GM19438 (cell line): ENCODE results near the gene IHH.

Source experiments
- ATAC-seq: cut with Tn5 transposase; IDR thresholded peaks from one replicate; pipeline ENCODE4 v1.9.1; 2021; ENCODE audit warnings: low read depth; ENCODE audit not compliant: unreplicated experiment

The IHH gene

DNA sequence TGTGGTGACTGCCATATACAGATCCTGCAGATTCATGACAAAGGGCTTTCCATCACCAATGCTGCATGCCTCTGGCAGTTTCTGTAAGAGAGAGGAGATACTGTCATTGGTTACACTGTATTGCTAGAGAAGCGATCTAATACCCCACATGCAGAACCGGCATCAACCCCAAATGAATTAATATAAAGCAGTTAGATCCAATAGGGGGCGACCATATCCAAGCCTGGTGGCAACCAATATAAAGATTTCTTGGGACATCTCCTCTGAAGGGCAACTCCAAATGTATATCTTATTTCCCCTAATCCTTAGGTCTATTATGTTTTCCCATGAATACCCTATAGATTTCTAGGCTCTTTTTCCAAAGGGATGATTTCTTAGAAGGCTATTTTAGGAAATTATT, 17.4 kb upstream of the IHH start:
- no peak for ATAC-seq

DNA sequence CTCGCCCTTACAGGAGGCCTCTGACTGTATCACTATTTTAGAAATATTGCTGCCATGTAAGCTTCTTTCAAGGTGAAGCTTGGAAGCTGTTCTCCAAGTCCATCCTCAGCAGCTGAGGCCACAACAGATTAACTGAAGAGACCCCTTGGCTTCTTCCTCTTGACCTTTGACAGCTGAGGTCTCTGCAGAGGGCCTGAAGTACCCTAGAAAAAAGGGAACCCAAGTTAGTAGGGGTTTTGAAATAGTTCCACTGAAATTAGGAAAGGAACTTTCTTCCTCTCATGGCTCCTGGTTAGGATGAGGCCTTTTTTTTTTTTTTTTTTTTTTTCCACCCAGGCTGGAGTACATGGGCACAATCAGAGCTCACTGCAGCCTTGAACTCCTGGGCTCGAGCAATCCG, 15.5 kb upstream of the IHH start:
- ATAC-seq, result no peak

DNA sequence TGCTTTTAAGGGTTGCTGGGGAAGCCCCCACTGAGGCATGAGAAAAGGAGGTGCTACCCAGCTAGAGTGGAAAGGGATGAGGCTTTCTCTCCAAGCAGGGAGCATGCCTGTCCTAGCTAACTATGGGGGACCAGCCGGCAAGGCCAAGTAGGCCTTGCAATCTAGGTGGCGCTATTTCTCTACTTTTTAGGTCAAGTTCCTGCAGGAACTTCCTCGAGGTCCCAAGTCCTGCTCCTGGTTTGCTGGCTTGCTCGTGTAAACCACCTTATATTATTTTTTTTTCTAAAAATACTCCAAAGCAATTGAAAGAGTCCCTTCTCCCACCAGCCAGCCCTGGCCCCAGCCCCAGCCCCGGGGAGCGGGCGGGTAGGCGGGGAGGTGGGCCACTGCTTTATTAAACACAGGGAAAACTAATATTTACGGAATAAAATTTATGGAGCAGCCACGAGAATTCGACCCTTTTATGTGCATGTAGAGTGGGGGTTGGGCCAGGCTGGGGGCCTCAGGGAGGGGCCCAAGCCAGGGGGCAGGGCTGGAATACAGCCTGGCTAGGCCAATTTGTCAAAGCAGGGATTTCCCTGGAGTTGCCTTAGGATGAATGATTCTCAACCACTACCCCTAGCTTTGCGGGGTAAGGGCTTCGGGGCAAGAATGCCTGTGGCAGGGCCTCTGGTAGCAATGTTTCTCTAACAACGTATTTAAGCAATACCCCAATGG, 12.8 kb upstream of the IHH start:
- ATAC-seq, result no peak

DNA sequence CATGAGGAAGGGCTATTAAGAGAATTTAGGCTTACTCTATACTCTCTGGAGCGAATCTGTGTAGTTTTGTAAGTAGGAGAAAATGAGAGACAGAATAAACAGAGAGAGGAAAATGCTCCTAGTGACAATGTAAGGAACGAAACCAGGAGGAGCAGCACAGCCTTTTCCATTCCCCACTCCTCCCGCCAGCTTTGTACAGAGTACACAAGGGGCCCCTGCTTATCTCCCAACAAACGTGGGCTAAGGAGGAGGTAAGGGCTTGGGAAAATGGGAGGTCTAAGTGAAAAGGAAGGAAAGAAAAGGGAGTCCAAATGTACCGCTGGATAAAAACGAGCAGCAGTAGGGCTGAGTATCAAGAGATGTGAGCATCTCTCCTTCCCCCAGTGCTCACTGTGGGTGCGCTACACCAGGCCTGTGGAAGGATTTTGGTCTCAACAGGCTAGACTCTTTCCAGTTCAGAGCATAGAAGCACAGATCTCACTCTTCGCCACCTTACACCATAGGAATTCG, 12.1 kb upstream of the IHH start:
- no peak for ATAC-seq

DNA sequence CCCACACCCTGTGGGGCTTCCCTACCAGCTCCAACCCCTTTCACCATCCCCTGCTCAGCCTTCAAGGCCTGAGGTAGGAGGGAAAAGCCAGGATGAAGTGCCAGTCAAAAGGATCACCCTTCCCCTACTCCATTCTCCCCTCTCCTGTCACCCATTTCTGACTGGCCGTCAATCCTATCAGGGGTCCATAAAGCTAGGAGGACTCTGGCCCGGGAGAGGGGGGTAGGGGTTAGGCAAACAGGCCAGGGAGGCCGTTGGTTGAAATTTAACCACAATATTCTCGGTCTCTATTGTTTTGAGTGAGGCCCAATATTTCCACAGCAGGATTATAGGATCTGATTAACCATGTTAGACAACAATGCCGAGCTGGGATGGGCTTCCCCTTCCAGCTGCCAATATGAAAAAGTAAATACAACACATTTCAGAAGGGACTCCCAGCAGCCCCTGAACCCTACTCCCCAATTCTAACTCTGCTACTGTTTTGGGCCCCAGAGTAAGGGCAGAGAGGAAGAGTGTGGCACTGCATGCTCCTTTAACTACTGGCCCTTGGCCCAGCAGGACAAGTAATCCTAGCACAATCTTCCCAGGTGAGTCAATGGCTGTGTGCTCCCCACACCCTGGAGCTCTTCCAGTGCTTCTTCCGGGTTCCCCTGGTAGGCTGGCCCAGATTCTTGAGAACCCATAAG, 10.6 kb upstream of the IHH start:
- no peak for ATAC-seq

DNA sequence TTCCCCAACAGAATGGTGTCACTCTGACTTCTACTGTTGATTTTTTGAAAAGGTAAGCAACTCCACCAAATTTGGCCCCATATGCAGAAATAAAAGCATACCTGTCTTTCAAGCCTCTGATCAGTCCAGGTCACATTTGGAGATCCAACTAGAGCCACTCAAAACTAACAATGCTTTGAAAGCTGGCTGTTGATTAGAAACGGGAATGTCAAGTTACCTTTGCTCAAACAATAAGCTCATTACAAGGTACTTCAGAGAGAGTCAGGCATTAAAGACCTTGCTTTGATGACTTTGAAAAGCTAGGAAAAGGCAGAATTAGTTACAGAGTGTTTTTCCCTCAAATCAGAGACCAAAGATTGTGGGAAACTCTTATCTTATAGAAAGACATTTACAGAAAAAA, 4.8 kb upstream of the IHH start:
- ATAC-seq, result no peak

DNA sequence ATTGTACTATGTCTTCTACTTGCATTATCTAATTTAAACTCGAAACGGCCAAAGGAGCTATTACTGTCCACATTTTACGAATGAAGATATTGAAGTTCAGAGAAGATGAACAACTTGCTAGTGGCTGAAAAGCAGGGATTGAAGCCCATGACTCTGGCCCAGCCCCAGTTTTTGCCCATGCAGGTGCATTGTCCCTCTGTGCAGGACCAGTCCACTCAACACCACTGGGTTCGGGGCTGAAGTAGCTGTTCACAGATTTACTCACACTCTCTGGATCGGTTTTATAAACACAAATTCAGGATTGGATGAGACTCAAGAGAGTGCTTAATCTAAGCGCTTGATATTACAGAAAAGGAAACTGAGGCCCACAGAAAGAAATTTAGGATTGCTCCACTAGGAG, 1.4 kb upstream of the IHH start:
- ATAC-seq, result no peak

DNA sequence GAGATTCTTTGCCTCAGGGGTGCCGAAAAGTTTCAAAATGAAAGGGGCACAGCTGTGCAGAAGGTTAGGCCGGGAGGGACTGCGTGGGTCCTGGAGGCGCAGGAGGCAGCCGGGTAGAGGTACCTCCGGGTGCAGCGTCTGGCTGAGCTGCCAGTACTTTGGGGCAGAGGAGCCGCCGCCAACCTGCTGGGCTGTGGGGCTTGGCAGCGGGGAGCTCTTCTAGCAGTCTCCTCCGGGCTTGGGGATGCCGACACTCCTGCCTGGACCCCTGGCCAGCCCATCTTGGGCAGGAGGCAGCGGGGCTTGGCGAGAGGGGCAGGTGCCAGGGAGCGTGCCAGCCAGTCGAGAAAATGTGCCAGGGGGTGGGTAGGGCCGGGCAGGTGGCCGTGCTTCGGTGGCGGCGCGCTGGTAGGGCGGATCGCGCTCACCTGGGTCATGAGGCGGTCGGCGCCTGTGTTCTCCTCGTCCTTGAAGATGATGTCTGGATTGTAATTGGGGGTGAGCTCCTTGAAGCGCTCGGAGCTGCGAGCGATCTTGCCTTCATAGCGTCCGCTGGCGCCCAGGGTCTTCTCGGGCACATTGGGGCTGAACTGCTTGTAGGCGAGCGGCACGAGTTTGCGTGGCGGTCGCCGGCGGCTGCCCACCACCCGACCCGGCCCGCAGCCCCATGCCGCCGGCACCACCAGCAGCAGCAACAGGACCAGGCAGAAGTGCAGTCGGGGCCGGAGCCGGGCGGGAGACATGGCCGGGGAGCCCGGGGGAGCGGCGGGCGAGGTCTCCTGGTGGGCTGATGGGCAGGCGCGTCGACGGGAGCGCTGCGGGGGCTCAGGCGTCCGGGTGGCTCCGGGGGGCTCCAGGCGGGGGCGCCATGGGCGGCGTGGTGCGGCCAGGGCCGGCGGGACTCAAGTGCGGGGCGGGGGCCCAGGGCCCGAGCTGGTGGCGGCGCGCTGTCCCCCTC, 717 bp downstream of the IHH start:
- no peak for ATAC-seq

DNA sequence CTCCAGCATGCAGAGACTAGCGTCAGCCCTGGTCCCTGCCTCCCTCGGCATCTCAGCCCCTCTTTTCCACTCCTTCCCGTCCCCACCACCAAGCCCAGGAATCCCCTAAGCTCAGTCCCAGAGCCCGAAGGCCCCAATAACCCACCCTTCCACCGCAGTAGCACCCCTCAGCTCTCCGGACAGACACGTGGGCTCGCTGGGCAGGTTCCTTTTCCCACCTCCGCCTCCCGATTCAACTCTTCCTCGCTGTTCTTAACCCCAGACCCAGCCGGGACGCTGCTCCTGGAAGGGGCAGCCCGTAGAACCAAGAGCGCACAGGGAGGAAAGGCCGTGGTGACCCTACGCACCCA, 1.4 kb downstream of the IHH start:
- ATAC-seq, result no peak

DNA sequence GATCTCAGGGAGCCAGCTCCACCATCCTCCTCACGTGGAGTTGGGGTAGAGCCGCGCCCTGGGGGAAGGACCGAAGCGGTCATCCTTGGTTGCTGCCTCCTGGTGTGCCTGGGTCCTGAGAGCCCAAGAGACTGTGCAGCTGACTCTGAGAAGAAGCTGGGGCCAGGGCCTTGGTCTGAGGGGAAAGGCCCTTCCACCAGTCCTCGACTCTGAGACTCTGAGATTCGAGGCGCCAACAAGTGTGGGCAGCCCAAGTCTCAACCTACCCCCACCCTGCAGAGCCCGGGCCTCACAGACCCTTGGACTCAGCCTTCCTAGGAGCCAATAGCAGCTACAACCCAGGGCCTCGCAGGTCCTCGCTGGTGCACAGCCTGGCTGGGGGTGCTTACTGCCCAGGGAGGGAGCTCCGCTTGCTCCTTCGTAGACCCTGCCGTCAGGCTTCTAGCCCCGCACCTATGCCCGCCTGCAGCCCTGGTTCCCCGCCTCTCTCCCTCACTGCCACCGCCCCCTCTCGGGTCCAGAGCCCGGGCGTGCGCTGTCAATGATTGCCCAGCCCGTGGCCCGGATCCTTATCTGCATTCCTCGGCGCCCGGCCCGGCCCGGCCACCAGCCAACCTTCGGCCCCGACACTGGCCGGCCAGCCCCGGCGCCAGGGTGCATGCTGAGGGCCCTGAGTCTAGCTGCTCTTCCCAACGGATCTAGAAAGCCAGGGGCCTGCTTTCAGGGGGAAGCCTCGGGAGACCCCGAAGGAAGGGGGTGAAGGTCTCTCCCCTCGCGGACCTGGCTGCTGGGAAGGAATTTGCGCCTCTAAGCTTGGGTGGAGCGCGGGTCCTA, 2.0 kb downstream of the IHH start:
- ATAC-seq, result no peak

DNA sequence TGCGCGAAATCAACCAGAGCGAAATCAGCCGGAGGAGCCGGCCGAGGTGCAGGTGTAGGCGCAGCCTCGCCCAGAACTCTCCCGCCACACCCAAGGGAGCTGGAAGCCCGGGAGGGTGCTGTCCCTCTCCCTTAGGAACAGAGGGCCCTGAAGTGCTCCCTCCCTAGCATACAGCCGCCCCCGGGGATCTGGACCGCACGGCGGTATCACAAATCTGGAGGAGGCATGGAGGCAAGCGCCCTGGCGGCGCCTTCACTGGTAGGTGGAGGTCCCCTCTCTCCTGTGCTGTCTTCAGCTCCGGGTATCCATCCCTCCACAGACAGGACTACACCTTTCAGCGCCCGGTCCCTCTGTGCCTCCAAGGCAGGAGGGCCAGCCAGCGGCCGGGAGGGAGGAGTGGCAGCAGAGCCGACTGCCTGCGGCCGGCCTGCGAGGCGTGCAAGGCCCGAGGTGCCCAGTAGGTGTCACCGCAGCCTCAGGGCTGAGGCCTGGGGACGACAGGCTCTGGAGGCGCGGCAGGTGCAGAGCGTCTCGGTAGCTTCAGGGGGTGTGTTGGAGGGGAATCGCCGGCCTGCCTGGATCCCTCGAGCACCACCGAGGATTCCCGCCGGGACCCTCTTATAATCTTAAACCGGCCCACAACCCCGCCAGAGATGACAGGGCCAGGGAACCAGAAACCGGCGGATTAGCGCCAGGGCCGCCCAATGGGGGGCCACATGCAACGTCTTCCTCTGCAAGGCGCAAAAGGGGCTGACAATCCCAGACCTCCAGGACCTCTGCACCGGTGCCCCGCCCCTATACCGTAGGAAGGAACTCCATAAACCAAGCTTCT, 2.8 kb downstream of the IHH start:
- ATAC-seq, result peak; percentile 91

DNA sequence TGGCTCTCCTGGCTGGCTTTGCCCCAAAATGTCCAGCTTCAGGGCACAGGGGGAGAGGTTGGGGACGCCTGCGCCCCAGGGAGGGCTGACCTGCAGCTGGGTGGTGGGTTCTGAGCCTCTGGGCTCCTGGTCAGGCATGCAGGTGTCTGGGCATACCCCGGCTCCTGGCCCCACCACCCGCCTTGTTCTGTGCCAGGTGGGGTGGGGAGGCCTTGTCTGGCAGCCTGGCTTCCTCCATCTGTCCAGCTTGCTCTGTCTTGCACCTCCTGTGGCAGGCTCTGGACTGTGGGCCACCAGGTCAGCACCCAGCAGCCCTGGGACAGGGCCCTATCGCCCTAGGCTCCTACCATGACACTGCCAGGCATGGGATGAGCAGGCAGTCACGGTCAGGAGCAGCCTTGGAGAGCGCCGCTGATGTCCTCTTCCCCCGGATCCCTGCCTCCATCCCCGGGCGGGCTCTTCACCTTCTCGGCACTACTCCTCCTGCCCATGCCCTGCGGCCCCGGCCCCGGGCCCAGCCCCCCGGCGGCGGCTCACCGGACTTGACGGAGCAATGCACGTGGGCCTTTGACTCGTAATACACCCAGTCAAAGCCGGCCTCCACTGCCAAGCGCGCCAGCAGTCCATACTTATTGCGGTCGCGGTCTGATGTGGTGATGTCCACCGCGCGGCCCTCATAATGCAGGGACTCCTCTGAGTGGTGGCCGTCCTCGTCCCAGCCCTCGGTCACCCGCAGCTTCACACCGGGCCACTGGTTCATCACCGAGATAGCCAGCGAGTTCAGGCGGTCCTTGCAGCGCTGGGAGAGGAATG, 3.6 kb downstream of the IHH start:
- no peak for ATAC-seq

DNA sequence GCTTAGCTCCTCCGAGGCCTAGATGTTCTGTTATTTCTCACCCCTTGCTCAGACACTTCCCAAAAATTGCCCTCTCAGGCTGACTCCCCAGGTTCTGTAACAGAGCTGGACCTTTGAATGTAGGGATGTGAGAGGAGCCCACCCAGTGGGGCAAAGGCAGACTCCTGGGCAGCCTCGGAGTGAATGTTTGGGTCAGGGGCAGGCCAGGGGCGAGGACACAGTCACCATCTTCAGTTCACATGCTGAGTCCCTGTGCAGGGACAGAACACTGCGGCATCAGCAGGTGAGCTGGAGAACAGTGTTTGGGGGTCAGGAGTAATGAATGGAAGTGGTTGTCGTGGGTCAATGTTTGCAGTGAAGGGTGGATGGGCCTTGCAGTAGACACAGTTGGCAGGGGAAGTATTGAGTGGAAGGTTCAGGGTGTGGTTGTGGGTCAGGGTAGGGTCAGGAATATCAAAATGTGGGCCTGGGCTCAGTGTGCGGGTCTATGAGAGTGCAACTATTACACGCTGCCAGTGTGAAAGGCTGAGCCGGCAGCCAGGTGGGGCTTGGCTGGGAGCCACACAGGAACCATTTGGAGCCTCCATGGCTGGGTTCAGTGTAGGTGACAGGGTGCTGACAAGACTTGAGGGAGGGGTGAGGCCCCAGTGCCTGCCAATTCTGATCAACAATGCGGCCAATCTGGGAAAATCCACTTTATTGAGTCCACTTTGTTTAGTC, 4.4 kb downstream of the IHH start:
- no peak for ATAC-seq

DNA sequence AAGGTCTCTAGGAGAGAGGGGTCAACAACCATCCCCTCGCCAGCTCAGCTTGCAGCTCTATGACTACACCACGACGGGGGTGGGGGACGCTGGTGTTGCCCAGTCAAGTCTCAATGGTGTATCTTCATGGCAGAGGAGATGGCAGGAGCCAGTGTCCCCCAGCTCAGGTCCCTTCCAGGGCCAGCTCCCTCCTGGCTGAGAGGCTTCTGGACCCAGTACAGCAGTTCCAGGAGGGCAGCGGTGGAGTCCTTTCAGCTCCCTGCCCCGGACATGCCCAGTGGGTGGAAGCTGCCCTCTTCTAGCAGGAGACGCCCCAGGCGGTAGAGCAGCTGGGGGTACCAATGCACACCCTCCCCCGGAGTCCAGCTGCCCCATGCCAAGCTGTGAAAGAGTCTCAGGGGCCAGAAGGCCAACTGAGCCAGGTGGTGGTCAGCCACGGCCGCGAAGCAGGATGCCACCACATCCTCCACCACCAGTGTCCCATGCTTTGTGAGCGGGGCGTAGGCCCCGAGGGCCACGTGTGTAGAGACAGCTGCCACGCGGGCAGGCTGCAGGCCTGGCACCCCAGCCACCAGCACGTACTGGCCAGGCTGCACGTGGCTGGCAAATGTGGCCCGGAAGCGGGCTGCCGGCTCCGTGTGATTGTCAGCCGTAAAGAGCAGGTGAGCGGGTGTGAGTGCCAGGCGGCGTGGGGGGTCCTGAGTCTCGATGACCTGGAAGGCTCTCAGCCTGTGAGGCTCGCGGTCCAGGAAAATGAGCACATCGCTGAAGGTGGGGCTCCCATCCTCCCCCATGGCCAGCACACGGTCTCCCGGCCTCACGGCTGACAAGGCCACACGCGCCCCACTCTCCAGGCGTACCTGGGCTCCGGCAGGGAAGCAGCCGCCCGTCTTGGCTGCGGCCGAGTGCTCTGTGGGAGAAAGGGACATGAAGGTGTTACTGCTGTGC, 5.5 kb downstream of the IHH start:
- no peak for ATAC-seq

DNA sequence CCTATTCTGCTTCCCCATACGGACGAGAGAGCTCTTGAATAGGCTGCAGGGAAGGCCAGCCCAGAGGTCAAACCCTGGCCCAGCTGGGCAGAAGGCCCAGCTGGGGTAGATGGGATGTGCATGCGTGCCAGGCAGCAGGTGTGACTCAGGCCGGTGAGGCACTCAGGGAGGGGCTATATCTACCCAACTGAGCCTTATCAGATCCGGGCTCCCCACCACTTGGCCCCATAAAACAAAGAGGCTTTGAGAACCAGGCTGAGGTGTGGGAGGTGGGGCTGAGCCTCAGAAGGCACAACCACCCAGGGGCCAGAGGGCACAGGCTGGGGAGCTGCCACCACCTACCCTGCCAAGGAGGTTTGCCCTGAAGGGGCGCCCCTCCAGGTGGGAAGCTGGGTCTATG, 11.4 kb downstream of the IHH start:
- no peak for ATAC-seq

DNA sequence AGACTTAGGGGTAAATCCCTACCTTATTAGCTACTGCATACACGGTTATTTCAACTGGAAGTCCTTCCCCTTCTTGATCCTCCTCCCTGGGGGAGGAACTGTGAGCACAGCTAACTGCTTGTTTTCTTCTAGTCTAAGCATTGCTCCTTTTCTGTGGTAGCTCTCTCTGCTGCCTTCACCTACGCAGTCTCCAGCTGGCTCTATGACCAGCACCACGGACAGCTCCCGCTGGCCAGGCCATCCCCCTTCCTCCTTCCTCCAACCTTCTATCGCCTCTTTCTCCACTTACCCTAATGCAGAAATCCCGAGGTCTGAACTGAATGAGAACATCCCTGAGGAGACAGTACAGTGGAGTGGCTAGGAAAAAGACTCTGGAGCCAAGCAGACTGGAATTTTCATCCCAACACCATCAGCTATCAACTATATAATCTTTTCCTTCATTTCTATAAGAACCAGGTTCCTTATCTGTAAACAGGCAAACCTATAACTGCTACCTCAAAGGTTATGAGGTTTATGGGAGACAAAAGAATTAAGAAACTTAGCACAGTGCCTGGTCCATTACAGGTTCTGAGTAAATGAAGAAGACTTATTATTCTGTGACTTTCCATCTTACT, 14.7 kb downstream of the IHH start:
- ATAC-seq, result no peak

DNA sequence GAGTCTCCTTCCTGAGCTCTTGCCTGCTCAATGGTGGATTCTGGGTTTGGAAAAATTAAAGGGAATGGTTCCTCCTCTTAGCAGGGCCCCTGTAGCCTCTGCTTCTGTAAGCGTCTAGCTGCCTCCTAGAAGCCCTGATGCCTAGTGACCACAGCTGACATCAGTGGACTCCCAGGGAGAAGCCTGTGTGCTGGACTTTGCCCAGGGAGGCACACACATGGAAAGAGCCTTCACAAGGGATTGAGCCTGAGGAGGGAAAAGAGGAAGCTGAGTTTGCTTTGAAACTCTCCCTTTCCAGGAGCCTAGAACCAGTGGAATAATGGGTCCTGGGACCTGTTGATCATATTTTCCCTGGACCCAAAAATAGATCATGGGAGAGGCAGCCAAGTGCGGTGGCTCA, 18.0 kb downstream of the IHH start:
- no peak for ATAC-seq
